Activated CD4-positive, alpha-beta T cell treated with anti-CD3 and anti-CD28 coated beads, Interleukin-2, amount 10 ng/mL, durations not matched to agents 24 days and 14 days (primary cell): ENCODE measurements around the gene DISP3. TPM values are rescaled to one million over a fixed set of nuclear protein-coding genes. Genes with fewer than 3 reads are reported as not detected.

Experiments
- DNase-seq: peaks from one replicate; pipeline ENCODE4 v3.0.0; 2022
- H3K27ac Mint-ChIP-seq: one replicate; pipeline ENCODE4 v1.8.0; 2022; ENCODE audit warnings: mild to moderate bottlenecking, mixed read lengths
- H3K27me3 Mint-ChIP-seq: one replicate; pipeline ENCODE4 v1.8.0; 2022; ENCODE audit warnings: mixed read lengths
- H3K36me3 Mint-ChIP-seq: one replicate; pipeline ENCODE4 v1.8.0; 2022; ENCODE audit warnings: low read depth, mild to moderate bottlenecking, mixed read lengths
- H3K4me1 Mint-ChIP-seq: one replicate; pipeline ENCODE4 v1.8.0; 2021; ENCODE audit warnings: mixed read lengths
- H3K4me3 Mint-ChIP-seq: one replicate; pipeline ENCODE4 v1.8.0; 2022; ENCODE audit warnings: mild to moderate bottlenecking, moderate library complexity, mixed read lengths
- H3K9me3 Mint-ChIP-seq: one replicate; pipeline ENCODE4 v1.8.0; 2021; ENCODE audit warnings: mixed read lengths
- intact Hi-C: fragments of 100-400 bp; cut with micrococcal nuclease; formaldehyde crosslinking; loops from one replicate; pipeline ENCODE4 v1.15.1; 2023
- total RNA-seq: library from RNA; stranded (reverse); gene quantifications from 2 replicates; pipeline ENCODE4 v1.2.3, GENCODE V29; 2022

The DISP3 gene
- total RNA-seq, 1 donor from 2014 or later = 0.23 TPM

- intact Hi-C loops = no loop called here
- Mint-ChIP-seq H3K36me3 (peaks cover 2% of the 10 kb centered on the region), H3K4me1 (no peaks in the 10 kb centered on the region), H3K27ac (no peak overlapping the region), H3K4me3 (no peak overlapping the region), H3K9me3 (peaks cover 33% of the 10 kb centered on the region), H3K27me3 (peaks cover 3% of the 10 kb centered on the region)
- no peak for DNase-seq
These were observed 22.5 kb downstream of the DISP3 start for GRCh38 chr1:11501491-11501897.

- intact Hi-C loops = no loop called here
- H3K4me3 Mint-ChIP-seq = no peak overlapping the region
- peaks cover 34% of the 10 kb centered on the region for H3K9me3 Mint-ChIP-seq
- H3K36me3 Mint-ChIP-seq = peaks cover 2% of the 10 kb centered on the region
- no peaks in the 10 kb centered on the region for H3K4me1 Mint-ChIP-seq
- H3K27ac Mint-ChIP-seq = no peak overlapping the region
- peaks cover 3% of the 10 kb centered on the region for H3K27me3 Mint-ChIP-seq
- no peak for DNase-seq
These were observed 23.0 kb downstream of the DISP3 start for GRCh38 chr1:11501906-11502485.

- intact Hi-C loops = no loop called here
- no peaks in the 10 kb centered on the region for H3K4me1 Mint-ChIP-seq
- DNase-seq = no peak
- H3K9me3 Mint-ChIP-seq = peaks cover 34% of the 10 kb centered on the region
- H3K27ac Mint-ChIP-seq = no peak overlapping the region
- H3K36me3 Mint-ChIP-seq = peaks cover 2% of the 10 kb centered on the region
- no peak overlapping the region for H3K4me3 Mint-ChIP-seq
- H3K27me3 Mint-ChIP-seq = peaks cover 3% of the 10 kb centered on the region
These were observed 23.6 kb downstream of the DISP3 start for GRCh38 chr1:11502516-11502915.

GRCh38 chr1:11504599-11504998 is 25.6 kb downstream of the DISP3 start:
- H3K27me3 Mint-ChIP-seq = peaks cover 1% of the 10 kb centered on the region
- peaks cover 2% of the 10 kb centered on the region for H3K36me3 Mint-ChIP-seq
- H3K27ac Mint-ChIP-seq = no peak overlapping the region
- H3K4me3 Mint-ChIP-seq = no peak overlapping the region
- intact Hi-C loops = no loop called here
- H3K9me3 Mint-ChIP-seq = peaks cover 34% of the 10 kb centered on the region
- DNase-seq = no peak
- H3K4me1 Mint-ChIP-seq = no peaks in the 10 kb centered on the region

- Mint-ChIP-seq H3K4me1 (no peaks in the 10 kb centered on the region), H3K9me3 (peaks cover 34% of the 10 kb centered on the region), H3K36me3 (peaks cover 2% of the 10 kb centered on the region), H3K4me3 (no peak overlapping the region), H3K27me3 (no peaks in the 10 kb centered on the region), H3K27ac (no peak overlapping the region)
- intact Hi-C loops = no loop called here
- DNase-seq = no peak
These were observed 26.9 kb downstream of the DISP3 start for GRCh38 chr1:11505591-11506538.

GRCh38 chr1:11507309-11507708 is 28.4 kb downstream of the DISP3 start:
- H3K27me3 Mint-ChIP-seq = no peaks in the 10 kb centered on the region
- no peak for DNase-seq
- intact Hi-C loops = no loop called here
- peaks cover under 1% of the 10 kb centered on the region for H3K36me3 Mint-ChIP-seq
- H3K27ac Mint-ChIP-seq = no peak overlapping the region
- peaks cover 31% of the 10 kb centered on the region for H3K9me3 Mint-ChIP-seq
- no peak overlapping the region for H3K4me3 Mint-ChIP-seq
- no peaks in the 10 kb centered on the region for H3K4me1 Mint-ChIP-seq

GRCh38 chr1:11513681-11514080 is 34.7 kb downstream of the DISP3 start:
- peaks cover 6% of the 10 kb centered on the region for H3K9me3 Mint-ChIP-seq
- H3K4me1 Mint-ChIP-seq = no peaks in the 10 kb centered on the region
- no peaks in the 10 kb centered on the region for H3K27me3 Mint-ChIP-seq
- no peak for DNase-seq
- intact Hi-C loops = no loop called here
- H3K36me3 Mint-ChIP-seq = no peaks in the 10 kb centered on the region
- no peak overlapping the region for H3K27ac Mint-ChIP-seq
- H3K4me3 Mint-ChIP-seq = no peak overlapping the region

GRCh38 chr1:11514366-11514765 is 35.4 kb downstream of the DISP3 start:
- no peaks in the 10 kb centered on the region for H3K4me1 Mint-ChIP-seq
- no peak overlapping the region for H3K4me3 Mint-ChIP-seq
- DNase-seq = no peak
- H3K27ac Mint-ChIP-seq = no peak overlapping the region
- intact Hi-C loops = no loop called here
- H3K36me3 Mint-ChIP-seq = no peaks in the 10 kb centered on the region
- H3K27me3 Mint-ChIP-seq = no peaks in the 10 kb centered on the region
- peaks cover 6% of the 10 kb centered on the region for H3K9me3 Mint-ChIP-seq

- H3K27me3 Mint-ChIP-seq = no peaks in the 10 kb centered on the region
- no peak overlapping the region for H3K27ac Mint-ChIP-seq
- H3K4me1 Mint-ChIP-seq = no peaks in the 10 kb centered on the region
- H3K4me3 Mint-ChIP-seq = no peak overlapping the region
- H3K36me3 Mint-ChIP-seq = no peaks in the 10 kb centered on the region
- intact Hi-C loops = no loop called here
- H3K9me3 Mint-ChIP-seq = peaks cover 6% of the 10 kb centered on the region
- DNase-seq = no peak
These were observed 36.7 kb downstream of the DISP3 start for GRCh38 chr1:11515368-11516300.

- no peak for DNase-seq
- H3K27me3 Mint-ChIP-seq = no peaks in the 10 kb centered on the region
- no peak overlapping the region for H3K27ac Mint-ChIP-seq
- intact Hi-C loops = no loop called here
- peaks cover 3% of the 10 kb centered on the region for H3K9me3 Mint-ChIP-seq
- H3K4me3 Mint-ChIP-seq = no peak overlapping the region
- no peaks in the 10 kb centered on the region for H3K4me1 Mint-ChIP-seq
- no peaks in the 10 kb centered on the region for H3K36me3 Mint-ChIP-seq
These were observed 38.1 kb downstream of the DISP3 start for GRCh38 chr1:11516961-11517635.

GRCh38 chr1:11518016-11518701 is 39.2 kb downstream of the DISP3 start:
- no peak for DNase-seq
- no peaks in the 10 kb centered on the region for H3K4me1 Mint-ChIP-seq
- no peaks in the 10 kb centered on the region for H3K27me3 Mint-ChIP-seq
- intact Hi-C loops = no loop called here
- no peaks in the 10 kb centered on the region for H3K36me3 Mint-ChIP-seq
- peaks cover 3% of the 10 kb centered on the region for H3K9me3 Mint-ChIP-seq
- no peak overlapping the region for H3K27ac Mint-ChIP-seq
- no peak overlapping the region for H3K4me3 Mint-ChIP-seq

- Mint-ChIP-seq H3K9me3 (no peaks in the 10 kb centered on the region), H3K4me3 (no peak overlapping the region), H3K27me3 (no peaks in the 10 kb centered on the region), H3K27ac (no peak overlapping the region), H3K36me3 (no peaks in the 10 kb centered on the region), H3K4me1 (no peaks in the 10 kb centered on the region)
- intact Hi-C loops = no loop called here
- no peak for DNase-seq
These were observed 40.1 kb downstream of the DISP3 start for GRCh38 chr1:11518791-11519628.
